Measurements from ENCODE around the gene ME3. TPM values are rescaled to one million over a fixed set of nuclear protein-coding genes. Genes with fewer than 3 reads are reported as not detected.

ME3 gene
- total RNA-seq, 1 donor from 2014 or later = 49.6 TPM

GRCh38 chr11:86422371-86422770, 250.0 kb downstream of the ME3 start:
- Histone ChIP-seq H3K27me3 (no peaks in the 10 kb centered on the region), H3K4me3 (no peak overlapping the region), H2AFZ (replicated peaks) (no peak overlapping the region), H3K36me3 (peaks cover 4% of the 10 kb centered on the region), H3K79me2 (ENCODE audit: low read depth) (no peaks in the 10 kb centered on the region), H3K27ac (no peak overlapping the region), H3F3A (ENCODE audit: low read depth) (no peaks in the 10 kb centered on the region), H4K20me1 (ENCODE audit: low read depth) (no peaks in the 10 kb centered on the region), H3K4me1 (peaks cover 7% of the 10 kb centered on the region), H3K4me2 (no peak overlapping the region), H3K9me3 (ENCODE audit: low read depth) (no peaks in the 10 kb centered on the region), H3K9ac (no peak overlapping the region)
- Mint-ChIP-seq H3K4me3 (no peak overlapping the region), H3K27ac (no peak overlapping the region), H3K27me3 (ENCODE audit: insufficient read depth, low read depth) (no peaks in the 10 kb centered on the region), H3K4me1 (no peaks in the 10 kb centered on the region), H3K36me3 (peaks cover 3% of the 10 kb centered on the region), H3K9me3 (peaks cover 7% of the 10 kb centered on the region)
- DNase-seq (ENCODE audit: low spot score) = no peak
- TF ChIP-seq CTCF (IDR thresholded peaks at IDR 0.05) (no peak), EZH2 (IDR thresholded peaks at IDR 0.05) (no peak), EZH2phosphoT487 (IDR thresholded peaks at IDR 0.05) (no peak)

DNA sequence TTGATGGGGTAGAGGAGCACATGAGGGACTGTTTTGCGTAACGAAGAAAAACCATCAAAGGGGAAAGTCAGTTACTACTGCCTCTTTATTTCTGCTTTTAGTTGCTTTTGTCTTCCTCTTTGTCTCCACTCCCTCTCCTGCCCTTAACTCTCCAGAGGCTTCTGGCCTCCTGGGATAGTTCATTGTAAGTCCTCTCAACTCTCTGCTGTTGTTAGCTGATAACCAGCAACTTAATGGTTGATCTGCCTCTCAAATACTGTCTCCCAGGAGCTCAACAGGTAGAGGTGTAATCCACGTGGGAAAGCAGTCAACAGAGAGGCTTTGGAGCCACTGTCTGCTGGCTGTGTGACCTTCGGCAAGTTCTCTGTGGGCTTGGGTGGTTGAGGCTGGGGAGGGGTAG, 250.5 kb downstream of the ME3 start:
- Histone ChIP-seq H3K4me2 (no peak overlapping the region), H3K79me2 (ENCODE audit: low read depth) (no peaks in the 10 kb centered on the region), H3K27me3 (no peaks in the 10 kb centered on the region), H3K9ac (no peak overlapping the region), H4K20me1 (ENCODE audit: low read depth) (no peaks in the 10 kb centered on the region), H3F3A (ENCODE audit: low read depth) (no peaks in the 10 kb centered on the region), H3K36me3 (peaks cover 4% of the 10 kb centered on the region), H3K27ac (no peak overlapping the region), H3K4me3 (no peak overlapping the region), H3K4me1 (peaks cover 7% of the 10 kb centered on the region), H3K9me3 (ENCODE audit: low read depth) (no peaks in the 10 kb centered on the region), H2AFZ (replicated peaks) (no peak overlapping the region)
- Mint-ChIP-seq H3K27ac (no peak overlapping the region), H3K36me3 (peaks cover 3% of the 10 kb centered on the region), H3K9me3 (peaks cover 4% of the 10 kb centered on the region), H3K4me3 (no peak overlapping the region), H3K27me3 (ENCODE audit: insufficient read depth, low read depth) (no peaks in the 10 kb centered on the region), H3K4me1 (no peaks in the 10 kb centered on the region)
- TF ChIP-seq CTCF (IDR thresholded peaks at IDR 0.05) (no peak), EZH2phosphoT487 (IDR thresholded peaks at IDR 0.05) (no peak), EZH2 (IDR thresholded peaks at IDR 0.05) (no peak)
- no peak for DNase-seq (ENCODE audit: low spot score)

DNA sequence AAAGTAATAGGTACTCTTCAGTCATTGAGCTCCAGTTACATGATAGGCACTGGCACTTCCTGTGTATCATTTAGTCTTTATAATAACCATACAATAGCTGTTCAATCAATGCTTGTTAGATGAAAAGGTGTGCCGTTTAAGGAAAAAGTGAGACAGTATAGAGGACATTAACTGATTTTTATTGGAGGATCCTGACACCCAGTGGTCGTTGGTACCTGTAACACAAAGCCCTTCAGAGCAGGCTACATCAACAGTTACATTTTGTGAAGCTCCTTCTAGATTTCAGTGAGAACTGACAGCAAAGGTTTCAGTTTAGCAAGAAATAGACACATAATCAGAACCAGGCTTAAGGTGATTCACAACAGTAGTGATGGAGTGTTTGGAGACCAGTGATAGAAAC, 253.5 kb downstream of the ME3 start:
- TF ChIP-seq CTCF (IDR thresholded peaks at IDR 0.05) (peak; percentile 38), EZH2phosphoT487 (IDR thresholded peaks at IDR 0.05) (no peak)
- Mint-ChIP-seq H3K27ac (no peak overlapping the region), H3K9me3 (no peaks in the 10 kb centered on the region), H3K27me3 (ENCODE audit: insufficient read depth, low read depth) (no peaks in the 10 kb centered on the region), H3K4me1 (no peaks in the 10 kb centered on the region), H3K36me3 (peaks cover 3% of the 10 kb centered on the region), H3K4me3 (no peak overlapping the region)
- Histone ChIP-seq H3K9me3 (ENCODE audit: low read depth) (no peaks in the 10 kb centered on the region), H3K4me2 (no peak overlapping the region), H3K4me3 (no peak overlapping the region), H3F3A (ENCODE audit: low read depth) (no peaks in the 10 kb centered on the region), H3K36me3 (no peaks in the 10 kb centered on the region), H3K4me1 (peaks cover 7% of the 10 kb centered on the region), H2AFZ (replicated peaks) (no peak overlapping the region), H3K27me3 (no peaks in the 10 kb centered on the region), H4K20me1 (ENCODE audit: low read depth) (no peaks in the 10 kb centered on the region), H3K9ac (no peak overlapping the region), H3K27ac (no peak overlapping the region), H3K79me2 (ENCODE audit: low read depth) (no peaks in the 10 kb centered on the region)
- peak; percentile 29 for DNase-seq (ENCODE audit: low spot score)

All from neural progenitor cell (in vitro differentiated cells).